CD4-positive, alpha-beta T cell treated with Interleukin-4 for 1 hour (primary cell): Measurements from ENCODE around the gene FER.
"Not testable (repeated sequence)": the region's sequence is repeated elsewhere in the genome, so short reads cannot be mapped to it uniquely, and the experiment has no call there.

ENCODE experiments used
- DNase-seq, 2 donors: peaks; one replicate each; pipeline ENCODE4 v3.0.0-alpha.2; 2020 to 2022

The FER gene

DNA sequence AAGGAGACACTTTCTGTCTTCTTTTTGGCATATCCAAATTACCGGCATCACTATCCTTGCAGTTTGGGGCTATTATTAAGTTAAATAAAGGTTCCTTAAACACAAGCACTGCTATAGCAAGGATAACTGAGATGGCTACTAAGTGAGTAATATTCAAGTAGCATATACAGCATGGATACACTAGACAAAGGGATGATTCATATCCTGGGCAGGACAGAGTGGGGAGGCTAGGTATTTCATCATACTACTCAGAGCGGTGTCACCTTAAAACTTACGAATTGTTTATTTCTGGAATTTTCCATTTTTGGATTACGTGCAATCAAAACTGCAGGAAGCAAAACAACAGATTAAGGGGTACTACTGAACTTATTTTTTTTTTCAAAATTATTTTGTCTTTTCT, 54.1 kb downstream of the FER start:
- no peak for DNase-seq

DNA sequence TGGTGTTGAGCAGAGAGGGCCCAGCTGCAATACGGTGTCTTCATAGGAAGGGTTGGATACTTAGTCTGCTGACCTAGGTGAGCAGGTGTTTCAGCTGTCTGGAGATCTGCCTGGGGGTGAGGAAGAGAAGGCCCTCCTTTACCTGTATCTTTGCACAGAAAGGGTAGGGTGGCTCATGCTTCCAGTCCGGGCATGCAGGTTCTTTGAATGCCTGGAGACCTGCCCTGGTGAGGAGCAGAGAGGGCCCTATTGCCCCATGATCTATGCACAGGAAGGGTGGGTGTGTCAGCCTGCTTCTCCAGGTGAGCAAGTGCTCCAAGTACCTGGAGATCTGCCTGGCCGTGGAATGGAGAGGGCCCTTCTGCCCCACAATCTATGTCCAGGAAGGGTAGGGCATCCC, 63.0 kb downstream of the FER start:
- DNase-seq: no peak

DNA sequence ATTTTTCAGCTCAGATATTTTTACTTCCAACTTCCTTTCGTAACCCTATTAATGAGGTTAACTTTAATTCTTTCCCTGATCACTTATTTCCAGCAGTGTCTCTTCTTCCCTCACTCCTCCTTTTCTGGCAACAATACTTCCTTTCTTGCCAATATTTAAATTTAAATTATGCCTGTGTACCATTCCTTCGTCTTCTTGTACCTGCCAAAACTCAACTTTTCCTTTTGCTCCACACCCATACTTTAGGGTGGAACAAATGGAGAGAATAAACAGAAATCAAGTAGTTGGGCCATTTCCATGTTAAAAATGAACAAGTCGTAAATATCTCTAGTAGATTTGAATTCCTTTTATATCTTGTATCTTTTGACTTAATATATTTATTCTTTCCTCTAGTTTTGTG, 66.0 kb downstream of the FER start:
- DNase-seq: no peak

DNA sequence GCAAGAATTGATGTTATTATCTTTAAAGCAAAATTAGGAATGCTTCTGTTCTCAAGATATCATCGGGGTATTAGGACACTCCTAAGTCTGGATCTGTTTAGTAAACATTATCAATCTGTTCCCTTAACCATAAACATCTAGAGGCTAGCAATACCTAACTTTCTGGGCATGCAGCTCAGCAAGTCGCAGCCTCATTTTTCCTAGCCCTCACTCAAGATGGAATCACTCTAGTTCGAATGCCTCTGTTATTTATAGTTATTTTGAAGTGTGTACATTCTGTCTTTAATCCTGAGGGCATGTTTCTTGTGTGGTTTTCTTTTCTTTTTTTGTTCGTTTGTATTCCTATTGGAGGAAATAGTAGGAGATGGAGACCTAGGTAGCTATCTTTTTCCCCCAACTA, 66.9 kb downstream of the FER start:
- no peak for DNase-seq

DNA sequence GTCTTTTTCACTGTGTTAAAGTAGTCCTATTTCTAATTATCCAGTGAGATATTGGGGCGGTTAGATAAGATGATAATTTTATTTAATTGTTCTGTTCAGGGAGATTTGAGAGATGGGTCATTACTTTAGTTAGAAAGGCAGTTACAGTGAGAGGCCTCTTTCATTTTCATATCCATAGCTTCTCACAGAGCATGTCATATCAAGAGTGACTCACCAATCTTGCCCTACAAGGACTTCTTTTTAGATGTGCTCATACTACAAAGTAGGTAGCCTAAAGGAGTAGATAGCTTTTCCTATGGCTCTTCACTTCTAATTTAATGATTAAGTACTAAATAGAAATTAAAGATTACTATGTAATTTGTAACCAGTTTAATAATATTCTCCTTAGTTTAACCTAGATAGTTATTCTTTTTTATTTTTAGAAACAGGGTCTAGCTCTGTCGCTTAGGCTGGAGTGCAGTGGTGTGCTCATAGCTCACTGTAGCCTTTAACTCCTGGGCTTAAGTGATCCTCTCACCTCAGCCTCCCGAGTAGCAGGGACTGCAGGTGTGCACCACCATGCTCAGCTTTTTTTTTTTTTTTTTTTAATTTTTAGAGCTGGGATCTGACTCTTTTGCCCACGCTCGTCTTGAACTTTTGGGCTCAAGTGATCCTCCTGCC, 71.0 kb downstream of the FER start:
- DNase-seq: no peak

DNA sequence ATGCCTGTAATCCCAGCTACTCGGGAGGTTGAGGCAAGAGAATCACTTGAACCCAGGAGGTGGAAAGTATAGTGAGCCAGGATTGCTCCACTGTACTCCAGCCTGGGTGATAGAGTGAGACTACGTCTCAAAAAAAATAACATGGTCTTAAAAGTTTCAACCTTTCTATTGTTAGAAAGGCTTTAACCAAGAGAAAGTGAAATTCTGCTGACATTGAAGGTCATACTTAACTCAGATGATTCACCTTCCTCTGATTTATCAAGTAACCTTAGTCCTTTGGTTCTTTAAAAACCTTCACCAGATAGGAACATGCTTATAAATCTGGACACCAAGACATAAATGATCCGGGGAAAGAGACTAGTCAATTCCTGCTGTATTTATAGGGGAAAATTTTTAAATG, 73.3 kb downstream of the FER start:
- DNase-seq: no peak

DNA sequence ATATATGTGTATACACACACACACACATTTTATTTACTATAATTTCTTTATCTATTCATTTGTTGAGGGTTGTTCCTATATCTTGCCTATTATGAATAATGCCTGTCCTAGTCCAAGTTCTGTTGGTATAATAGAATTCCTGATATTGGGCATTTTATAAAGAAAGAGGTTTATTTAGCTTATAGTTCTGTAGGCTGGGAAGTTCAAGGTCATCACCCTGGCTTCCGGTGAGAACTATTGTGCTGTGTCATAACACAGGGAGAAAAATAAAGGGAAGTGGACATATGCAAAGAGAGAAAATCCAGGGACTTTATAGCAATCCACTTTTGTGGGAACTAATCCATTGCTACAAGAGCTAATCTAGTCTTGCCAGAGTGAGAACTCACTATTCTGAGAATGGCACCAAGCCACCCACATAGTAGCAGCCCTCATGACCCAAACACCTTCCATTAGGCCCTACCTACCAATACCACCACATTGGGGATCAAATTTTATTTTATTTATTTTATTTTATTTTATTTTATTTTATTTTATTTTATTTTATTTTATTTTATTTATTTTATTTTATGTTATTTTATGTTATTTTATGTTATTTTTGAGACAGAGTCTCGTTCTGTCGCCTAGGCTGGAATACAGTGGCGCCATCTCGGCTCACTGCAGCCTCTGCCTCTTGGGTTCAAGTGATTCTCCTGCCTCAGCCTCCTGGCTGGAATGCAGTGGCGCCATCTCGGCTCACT, 74.7 kb downstream of the FER start:
- DNase-seq: no peak

DNA sequence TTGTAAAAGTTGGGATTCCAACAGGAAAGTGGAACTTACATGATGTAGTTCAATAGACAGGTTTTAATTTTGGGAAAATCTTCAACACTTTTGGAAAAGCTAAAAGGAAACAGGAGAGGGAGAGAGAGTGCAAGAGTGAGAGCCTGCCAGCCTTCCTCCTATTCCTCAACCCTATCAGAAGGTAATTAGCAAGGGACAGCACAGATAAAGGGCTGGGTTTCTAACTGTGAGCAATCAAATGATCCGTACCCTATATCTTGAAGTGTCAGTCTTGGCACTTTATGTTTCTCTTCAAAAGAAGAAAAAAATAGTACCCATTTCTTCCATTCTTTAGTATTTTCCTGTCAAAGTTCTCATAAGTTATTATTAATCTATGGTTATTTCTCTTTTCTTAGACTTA, 79.4 kb downstream of the FER start:
- DNase-seq: no peak

DNA sequence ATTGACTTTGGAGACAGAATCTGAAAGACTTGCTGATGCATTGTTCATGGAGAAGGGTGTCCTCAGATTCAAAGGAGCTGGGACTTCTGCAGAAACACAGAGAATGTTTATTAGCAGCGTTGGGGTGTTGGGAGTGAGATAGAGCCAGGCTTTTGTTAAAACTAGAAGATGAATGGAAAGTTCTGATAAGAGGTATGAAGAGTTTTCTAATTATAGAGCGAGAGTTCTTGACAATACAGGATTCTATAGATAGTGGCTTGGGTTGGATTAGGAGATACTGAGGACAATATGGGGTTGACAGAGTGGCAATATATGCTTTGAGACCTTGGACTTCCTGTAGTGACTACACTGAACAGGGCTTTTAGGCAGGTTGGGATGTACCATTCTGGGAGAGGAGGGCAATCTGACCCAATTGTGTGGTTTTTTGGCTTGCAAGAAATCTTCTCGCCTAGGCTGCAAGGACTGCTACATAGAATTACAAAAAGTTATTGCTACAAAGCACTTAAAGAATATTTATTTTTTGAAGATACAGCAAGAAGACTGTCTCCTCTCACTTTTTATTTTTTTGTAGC, 83.1 kb downstream of the FER start:
- DNase-seq: no peak

DNA sequence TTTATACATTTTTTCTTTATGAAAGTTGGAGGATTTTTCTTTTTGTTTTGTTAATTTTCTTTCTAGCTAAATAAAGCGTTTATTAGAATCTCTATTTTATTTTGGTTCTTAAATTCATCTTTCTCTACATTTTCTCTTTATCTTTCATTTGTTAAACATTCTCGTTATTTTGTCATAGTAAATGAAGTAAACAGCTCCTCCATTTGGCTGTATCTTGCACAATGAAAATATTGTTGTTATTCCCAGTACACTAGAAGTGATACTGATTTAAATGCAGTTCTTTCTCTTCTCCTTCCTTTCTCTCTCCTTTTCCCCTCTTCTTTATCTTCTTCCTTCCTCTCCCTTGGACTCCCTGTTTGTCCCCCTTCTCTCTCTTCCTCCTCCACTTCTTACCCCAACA, 88.8 kb downstream of the FER start:
- DNase-seq: no peak

DNA sequence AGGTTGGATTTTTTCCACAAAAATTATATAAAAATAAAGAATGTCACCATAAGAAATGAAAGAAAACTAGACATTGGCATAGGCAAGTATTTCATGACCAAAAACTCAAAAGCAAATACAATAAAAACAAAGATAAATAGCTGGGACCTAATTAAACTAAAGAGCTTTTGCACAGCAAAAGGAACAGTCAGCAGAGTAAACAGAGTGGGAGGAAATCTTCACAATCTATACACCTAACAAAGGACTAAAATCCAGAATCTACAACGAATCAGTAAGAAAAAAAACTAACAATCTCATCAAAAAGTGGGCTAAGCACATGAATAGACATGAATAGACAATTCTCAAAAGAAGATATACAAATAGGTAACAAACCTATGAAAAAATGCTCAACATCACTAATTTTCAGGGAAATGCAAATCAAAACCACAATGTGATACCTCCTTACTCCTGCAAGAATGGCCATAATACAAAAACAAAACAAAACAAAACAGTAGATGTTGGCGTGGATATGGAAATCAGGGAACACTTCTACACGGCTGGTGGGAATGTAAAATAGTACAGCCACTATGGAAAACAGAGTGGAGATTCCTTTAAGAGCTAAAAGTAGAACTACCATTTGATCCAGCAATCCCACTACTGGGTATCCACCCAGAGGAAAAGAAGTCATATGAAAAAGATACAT, 94.7 kb downstream of the FER start:
- not testable (repeated sequence) for DNase-seq

DNA sequence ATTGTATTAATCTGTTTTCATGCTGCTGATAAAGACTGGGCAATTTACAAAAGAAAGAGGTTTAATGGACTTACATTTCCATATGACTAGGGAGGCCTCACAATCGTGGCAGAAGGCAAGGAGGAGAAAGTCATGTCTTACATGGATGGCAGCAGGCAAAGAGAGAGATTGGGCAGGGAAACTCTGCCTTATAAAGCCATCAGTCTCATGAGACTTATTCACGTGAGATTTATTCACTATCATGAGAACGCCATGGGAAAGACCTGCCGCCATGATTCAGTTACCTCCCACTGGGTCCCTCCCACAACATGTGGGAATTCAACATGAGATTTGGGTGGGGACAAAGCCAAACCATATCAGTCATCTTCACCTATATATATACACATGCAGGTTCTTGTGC, 103.4 kb downstream of the FER start:
- DNase-seq: not testable (repeated sequence)

DNA sequence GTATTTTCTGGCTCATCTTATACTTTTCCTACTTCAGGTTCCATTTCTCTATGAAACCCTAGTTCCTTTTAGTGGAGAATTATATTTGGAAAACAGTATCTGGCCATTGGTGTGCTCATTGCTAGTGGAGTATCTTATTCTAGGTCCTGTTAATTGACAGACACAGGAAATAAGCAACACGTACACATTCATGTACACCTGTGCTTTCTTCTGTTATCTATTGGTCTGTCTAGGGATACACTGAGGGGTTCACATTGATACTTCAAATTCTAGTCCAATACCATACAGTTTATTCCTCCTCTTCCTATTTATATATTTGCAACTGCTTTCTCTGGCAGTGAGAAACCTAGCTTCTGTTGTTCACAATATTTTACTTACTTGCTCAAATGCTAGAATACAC, 110.2 kb downstream of the FER start:
- no peak for DNase-seq

DNA sequence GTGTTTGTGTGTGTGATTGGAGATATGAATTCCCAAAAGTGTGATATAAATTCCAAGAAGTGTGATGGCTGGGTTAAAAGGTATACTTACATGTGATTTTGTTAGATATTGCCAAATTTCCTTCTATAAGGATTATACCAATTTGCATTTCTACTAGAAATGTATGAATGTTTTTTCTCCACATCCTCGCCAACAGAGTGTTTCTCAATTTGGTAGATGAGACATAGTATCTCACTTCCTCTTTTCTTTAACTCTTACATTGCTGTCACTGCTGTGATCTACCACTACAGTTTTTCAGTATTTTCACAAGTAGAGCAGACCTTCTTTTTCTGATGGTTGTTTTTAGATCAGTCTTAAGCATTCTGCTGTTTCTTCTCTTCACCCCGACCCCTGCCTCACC, 111.3 kb downstream of the FER start:
- DNase-seq: no peak

DNA sequence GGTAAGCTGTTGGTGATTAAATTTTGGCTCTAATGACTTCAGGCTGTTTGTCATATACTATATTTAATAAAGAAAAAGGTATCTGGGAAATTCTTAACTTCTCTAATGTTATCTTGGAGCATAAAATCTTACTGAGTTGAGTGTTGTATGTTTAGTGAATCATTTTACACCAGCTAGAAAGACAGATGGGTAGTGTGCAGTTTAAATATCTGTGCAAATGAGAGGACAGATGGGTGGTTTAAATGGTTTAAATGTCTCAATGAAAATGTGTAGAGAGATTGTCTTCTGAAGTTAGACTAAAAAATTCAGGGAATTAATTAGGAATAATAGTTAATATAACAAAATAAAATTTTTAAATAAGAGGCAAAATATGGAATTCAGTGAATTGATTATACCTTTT, 114.5 kb downstream of the FER start:
- DNase-seq: no peak

DNA sequence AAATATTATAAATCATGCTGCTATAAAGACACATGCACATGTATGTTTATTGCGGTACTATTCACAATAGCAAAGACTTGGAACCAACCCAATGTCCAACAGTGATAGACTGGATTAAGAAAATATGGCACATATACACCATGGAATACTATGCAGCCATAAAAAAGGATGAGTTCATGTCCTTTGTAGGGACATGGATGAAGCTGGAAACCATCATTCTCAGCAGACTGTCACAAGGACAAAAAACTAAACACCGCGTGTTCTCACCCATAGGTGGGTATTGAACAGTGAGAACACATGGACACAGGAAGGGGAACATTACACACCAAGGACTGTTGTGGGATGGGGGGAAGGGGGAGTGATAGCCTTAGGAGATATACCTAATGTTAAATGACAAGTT, 118.4 kb downstream of the FER start:
- DNase-seq: not testable (repeated sequence)

DNA sequence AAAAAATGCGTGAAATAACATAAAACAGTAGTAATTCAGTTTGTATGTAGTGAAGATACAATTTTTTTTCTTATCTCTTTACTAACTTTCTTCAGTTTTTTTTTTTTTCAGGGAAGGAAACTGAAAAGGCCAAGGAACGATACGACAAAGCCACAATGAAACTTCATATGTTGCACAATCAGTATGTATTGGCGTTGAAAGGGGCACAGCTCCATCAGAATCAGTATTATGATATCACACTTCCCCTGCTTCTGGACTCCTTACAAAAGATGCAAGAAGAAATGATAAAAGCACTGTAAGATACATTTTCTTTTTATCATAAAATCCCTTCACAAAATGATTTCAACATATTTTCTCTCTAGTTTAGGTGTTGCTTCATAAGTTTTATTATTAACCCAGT, 120.0 kb downstream of the FER start:
- DNase-seq: no peak

DNA sequence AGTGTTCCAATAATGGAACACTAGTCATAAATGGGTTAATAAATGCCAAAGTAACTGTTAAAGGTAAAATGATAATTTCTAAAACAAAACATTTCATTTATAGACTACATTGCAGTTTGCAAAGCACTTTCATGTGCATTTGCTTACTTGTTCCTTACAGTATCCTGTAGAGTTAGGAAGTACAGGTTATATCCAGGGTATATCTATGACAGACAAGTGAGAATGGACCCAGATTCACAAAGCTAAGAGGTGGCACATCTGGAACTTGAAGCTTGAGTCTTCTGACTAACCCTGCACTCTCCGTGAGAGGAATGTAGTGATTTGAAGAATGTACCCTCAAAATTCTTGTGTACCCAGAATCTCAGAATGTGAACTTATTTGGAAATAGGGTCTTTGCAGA, 121.4 kb downstream of the FER start:
- DNase-seq: no peak

DNA sequence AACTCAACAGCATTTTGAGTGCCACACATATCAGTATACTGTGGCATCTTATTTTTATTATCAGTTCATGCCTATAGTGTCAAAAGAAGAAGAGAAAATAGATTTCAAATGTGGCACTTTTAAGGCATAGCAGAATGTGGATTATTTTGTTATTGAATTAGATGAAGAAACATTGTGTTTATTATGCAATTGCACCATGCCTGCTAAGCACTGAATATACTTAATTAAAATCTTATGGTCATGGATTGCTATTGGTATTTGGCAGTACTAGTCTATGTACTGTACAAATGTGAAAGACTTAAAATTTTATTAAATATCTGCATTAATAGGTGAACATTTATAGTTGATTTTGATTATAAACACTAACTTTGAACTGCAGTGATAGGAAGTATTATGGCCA, 128.8 kb downstream of the FER start:
- DNase-seq: no peak

DNA sequence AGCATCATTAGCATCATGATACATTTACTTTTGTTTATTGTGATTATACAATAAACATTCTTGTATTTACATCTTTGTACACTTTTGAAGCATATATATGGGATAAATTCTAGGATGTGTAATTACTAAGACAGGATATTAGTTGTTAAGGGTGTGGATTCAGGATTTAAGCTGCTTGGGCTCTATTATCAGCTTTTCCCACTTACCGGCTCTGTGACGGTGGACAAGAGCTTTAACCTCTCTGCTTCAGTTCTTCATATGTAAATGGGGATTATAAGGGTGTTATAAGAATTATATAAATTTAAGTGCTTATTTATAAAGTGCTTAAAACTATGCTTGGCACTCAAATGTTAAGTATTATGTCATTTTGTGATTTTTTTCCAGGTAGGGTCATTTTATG, 131.1 kb downstream of the FER start:
- DNase-seq: no peak

DNA sequence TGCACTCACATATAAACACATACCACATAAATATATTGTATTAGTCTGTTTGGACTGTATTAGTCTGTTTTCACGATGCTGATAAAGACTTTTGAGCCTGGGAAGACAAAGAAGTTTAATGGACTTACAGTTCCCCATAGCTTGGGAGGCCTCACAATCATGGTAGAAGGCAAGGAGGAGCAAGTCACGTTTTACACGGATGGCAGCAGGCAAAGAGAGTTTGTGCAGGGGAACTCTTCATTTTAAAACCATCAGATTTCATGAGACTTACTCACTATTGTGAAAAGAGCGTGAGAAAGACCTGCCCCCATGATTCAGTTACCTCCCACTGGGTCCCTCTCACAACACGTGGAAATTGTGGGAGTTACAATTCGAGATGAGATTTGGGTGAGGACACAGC, 133.4 kb downstream of the FER start:
- DNase-seq: no peak

DNA sequence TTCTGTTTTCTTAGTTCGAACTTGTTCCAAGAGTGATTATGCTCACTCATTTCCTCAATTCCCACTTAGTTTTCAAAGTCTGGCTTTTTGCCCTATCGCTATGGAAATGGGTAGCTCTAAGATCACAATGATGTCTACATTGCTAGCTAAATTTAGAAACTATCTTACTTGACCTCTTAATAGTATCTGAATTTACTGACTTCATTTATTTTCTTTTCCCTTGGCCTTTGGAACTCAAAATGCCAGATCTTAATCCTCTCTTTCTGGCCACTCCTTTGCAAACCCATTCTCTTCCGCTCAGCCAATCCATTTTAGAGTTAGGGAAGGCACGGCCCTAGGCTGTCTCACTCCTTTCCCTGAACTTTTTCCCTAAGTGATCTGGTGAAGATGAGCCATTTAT, 137.0 kb downstream of the FER start:
- DNase-seq: no peak

DNA sequence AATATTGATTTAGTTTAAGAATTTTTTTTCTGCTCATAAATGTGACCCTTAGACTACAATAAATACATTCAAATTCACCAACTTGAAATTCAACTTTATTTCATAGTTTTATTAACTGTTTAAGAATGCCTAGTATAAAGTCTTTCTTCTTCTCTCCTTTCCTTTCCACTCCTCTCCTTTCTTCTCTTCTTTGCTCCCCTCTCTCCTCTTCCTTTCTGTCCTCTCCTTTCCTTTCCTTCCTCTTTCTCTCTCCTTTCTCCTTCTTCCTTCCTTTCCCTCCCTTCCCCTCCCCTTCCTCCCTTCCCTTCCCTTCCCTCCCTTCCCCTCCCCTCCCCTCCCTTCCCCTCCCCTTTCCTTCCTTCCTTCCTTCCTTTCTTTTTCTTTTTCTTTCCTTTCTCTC, 150.6 kb downstream of the FER start:
- DNase-seq: no peak

DNA sequence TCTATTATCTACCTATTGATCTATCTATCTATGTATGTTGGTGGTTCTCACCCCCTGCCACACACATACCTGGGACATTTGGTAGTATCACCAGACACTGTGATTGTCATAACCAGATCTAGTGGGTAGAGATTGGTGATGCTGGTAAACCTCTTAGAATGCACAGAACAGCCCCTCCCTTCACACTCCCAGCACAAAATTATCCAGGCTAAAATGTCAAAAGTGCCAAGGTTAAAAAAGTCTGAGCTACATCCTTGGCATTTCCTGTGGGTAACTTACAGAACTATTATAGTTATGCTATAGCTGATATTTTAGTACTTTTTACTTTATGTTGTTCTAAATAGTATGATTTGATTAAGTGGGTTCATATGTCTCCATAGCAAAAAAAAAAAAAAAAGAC, 151.0 kb downstream of the FER start:
- DNase-seq: no peak
